KOPT-K1 (cell line): ENCODE measurements around the gene TOR1A.
"Not testable (repeated sequence)": the region's sequence is repeated elsewhere in the genome, so short reads cannot be mapped to it uniquely, and the experiment has no call there.

Source experiments
- H3K27ac ChIP-seq: fragments of 200-600 bp; sonication (generic); 2 replicates; pipeline ENCODE4 v1.5.1; 2016; ENCODE audit warnings: antibody characterized with exemption, mild to moderate bottlenecking, low read depth, low read length; ENCODE audit not compliant: poor library complexity, severe bottlenecking
- H3K36me3 ChIP-seq: fragments of 200-600 bp; sonication (generic); 2 replicates; pipeline ENCODE4 v1.5.1; 2017; ENCODE audit warnings: antibody characterized with exemption, mild to moderate bottlenecking, low read length, moderate library complexity; ENCODE audit not compliant: insufficient read depth
- H3K9me3 ChIP-seq: fragments of 200-600 bp; sonication (generic); 2 replicates; pipeline ENCODE4 v1.5.1; 2017; ENCODE audit warnings: antibody characterized with exemption, low read length, mild to moderate bottlenecking; ENCODE audit not compliant: insufficient read depth, poor library complexity, severe bottlenecking

Gene TOR1A

DNA sequence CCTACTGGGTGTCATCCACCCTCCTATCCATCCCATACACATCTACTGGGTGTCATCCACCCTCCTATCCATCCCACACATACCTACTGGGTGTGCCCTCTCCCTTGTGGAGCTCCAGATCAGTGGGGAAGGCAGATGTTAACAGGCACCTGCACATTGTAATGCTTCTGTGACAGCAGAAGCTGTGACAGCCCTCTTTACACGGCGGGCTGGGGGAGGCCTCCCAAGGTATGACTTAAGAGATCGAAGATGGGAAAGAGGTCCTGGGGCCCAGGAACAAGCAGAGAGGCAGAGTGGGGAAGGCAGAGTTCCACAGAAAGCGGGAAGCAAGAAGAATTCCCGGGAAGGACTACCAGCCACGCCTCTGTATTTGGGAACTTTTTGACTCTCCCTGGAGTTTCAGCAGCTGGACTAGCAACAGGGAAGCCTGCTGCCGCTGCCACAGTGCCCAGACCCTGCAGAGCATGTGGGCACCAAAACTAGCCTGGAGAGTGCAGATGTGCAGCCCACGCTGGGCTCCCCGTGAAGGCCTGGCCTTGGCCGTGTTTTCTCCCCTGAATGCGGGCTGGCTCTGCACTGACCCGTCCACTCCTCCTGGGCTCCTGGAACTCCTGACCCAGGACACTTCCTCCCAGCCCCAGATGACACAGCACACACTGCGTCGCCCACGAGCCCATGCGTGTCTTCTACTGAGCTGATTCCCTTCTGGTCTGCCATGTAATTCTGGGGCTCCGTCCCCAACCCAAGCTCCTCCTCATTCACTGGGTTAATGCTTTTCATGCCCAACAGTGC, 9.3 kb downstream of the TOR1A start:
- Histone ChIP-seq H3K36me3 (peaks cover 100% of the 10 kb centered on the region), H3K9me3 (no peaks in the 10 kb centered on the region), H3K27ac (no peak overlapping the region)

GRCh38 chr9:129813661-129814060, 10.3 kb downstream of the TOR1A start:
- H3K27ac ChIP-seq, result no peak overlapping the region
- H3K36me3 ChIP-seq, result peaks cover 100% of the 10 kb centered on the region
- no peaks in the 10 kb centered on the region for H3K9me3 ChIP-seq

DNA sequence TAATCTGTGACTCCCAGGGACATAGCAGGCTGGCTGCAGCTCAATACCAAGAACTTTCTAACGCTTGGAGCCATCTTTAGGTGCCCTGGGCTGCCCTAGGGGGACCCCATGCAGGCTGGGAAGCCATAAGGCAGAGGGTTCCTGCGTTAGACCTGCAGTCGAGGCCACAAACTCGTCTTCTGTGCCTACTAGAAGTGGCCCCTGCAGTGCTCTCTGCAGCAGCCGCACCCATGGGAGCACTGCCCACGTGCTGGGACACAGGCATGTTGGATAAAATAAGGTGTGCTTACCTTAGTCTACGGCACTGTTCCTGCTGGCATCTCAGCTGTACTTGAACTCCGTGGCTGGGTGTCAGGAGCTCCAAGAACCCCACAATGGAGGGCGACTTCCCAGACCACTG, 11.6 kb downstream of the TOR1A start:
- Histone ChIP-seq H3K27ac (no peak overlapping the region), H3K9me3 (no peaks in the 10 kb centered on the region), H3K36me3 (peaks cover 98% of the 10 kb centered on the region)

- Histone ChIP-seq H3K9me3 (no peaks in the 10 kb centered on the region), H3K36me3 (peaks cover 98% of the 10 kb centered on the region), H3K27ac (no peak overlapping the region)
Observed at GRCh38 chr9:129811967-129812363, 12.0 kb downstream of the TOR1A start.

DNA sequence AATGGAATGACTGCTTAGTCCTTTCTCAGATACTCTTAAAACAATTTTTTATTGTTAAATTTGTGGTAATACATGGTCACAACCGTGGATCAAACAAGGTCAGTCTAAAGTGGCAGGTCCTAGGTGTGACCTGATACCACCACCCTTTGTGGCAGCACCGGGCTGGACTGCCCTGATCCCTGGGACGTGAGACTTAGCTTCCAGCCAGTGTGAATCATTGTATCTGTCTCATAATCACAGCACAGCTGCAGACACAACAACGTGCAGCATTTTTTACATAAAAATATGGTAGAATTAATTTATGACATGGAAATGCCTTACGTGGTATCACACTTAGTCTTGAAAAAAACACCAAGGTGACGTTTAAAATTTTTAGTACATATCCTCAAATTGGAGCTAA, 13.1 kb downstream of the TOR1A start:
- H3K9me3 ChIP-seq, result no peaks in the 10 kb centered on the region
- H3K36me3 ChIP-seq, result peaks cover 98% of the 10 kb centered on the region
- H3K27ac ChIP-seq, result no peak overlapping the region

GRCh38 chr9:129810116-129810515, 13.8 kb downstream of the TOR1A start:
- peaks cover 98% of the 10 kb centered on the region for H3K36me3 ChIP-seq
- H3K9me3 ChIP-seq, result no peaks in the 10 kb centered on the region
- H3K27ac ChIP-seq, result no peak overlapping the region

GRCh38 chr9:129809346-129809745, 14.6 kb downstream of the TOR1A start:
- no peaks in the 10 kb centered on the region for H3K9me3 ChIP-seq
- H3K27ac ChIP-seq, result no peak overlapping the region
- peaks cover 90% of the 10 kb centered on the region for H3K36me3 ChIP-seq

DNA sequence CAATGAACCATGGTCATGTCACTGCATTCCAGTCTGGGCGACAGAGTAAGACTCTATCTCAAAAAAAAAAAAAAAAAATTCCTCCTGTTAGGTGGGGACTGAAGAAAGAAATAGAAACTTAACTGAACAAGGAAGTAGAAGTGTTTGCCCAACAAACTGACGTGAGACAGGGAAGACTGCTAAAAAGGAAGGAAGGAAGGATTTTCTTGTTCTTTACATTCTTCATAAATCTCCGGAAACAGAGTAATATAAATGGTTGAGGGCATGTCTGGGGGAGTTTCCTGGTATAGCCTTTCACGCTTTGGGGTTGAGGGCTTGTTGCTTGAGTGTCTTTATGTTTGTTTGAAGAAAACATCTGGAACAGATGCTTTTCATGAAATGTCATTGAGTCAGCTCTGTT, 17.9 kb downstream of the TOR1A start:
- Histone ChIP-seq H3K9me3 (no peaks in the 10 kb centered on the region), H3K36me3 (peaks cover 58% of the 10 kb centered on the region), H3K27ac (no peak overlapping the region)

DNA sequence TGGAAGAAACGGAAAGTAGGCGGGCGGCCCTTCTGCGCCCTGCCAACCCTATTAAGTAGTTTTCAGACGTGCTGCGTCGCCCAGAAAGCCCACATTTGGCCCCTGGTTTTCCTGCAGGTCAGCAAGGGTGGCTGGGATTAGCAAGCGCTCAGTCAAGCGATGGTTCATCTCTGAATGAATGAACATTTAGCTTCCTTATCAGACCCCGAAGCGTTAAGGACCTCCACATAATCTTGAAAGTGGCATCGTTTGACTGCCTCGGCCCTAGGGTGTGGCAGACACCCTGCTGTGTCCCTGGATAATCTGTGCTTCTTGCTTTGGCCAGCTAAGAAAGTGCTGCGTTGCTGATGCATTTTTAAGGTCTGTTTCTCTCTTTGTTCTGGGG, 20.3 kb downstream of the TOR1A start:
- Histone ChIP-seq H3K36me3 (peaks cover 34% of the 10 kb centered on the region), H3K9me3 (no peaks in the 10 kb centered on the region), H3K27ac (peak overlapping the region; percentile 63)

DNA sequence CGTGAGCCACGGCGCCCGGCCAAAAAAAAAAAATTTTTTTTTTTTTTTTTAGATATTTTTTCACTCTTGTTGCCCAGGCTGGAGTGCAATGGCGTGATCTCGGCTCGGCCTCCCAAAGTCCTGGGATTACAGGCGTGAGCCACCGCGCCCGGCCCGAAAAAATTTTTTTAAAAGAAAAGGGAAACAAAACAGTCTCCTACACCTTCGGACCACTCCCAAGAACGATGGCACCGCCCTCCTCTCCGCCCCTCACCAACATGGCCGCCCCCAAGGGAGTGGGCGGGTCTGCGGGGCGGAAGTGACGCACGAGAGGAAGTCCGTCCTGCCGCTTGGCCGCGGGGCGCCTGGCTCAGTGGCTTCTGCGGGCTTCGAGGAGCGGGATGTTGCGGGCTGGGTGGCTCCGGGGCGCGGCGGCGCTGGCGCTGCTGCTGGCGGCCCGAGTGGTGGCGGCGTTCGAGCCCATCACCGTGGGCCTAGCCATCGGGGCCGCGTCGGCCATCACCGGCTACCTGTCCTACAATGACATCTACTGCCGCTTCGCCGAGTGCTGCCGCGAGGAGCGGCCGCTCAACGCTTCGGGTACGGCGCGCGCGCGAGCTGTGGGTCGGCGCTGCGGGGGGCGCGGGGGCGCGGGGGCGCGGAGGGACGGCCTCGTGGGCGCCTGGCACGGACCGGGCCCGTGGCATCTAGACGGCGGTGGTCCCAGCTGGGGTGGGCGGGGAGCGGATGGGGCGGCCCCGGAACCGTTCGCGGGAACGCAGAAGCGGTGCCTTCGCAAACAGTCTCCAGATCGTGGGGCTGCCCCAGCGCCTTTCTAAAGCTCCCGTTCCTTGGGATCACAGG, 20.9 kb downstream of the TOR1A start, which contains the start of gene TOR1B:
TOR1B (plus strand) TSS at position 352 of the 843 bp plus-strand sequence; CDS start at position 381, 29 bp downstream.
- no peaks in the 10 kb centered on the region for H3K9me3 ChIP-seq
- H3K36me3 ChIP-seq, result peaks cover 29% of the 10 kb centered on the region
- peak within 1 kb of the TSS; percentile 63 for H3K27ac ChIP-seq

DNA sequence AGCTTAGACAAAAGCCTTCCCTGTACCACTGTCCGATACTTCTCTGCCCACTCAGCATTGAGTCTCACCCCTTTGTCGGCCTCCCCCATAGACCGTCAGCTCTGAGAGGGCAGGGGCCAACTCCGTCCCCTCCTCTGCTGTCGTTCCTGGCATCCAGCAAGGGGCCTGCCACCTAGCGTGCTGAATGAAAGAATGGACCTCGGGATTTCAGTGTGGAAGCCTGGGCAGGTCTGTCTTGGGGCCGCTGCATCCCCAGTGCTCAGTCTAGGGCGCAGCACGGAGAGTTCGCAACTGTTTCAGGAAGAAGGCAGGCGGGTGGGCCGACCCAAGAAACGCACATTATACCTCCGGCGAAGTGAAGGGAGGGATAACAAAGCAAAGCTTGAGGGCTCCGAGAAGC, 22.4 kb downstream of the TOR1A start:
- H3K9me3 ChIP-seq, result no peaks in the 10 kb centered on the region
- no peak overlapping the region for H3K27ac ChIP-seq

GRCh38 chr9:129798973-129799372, 25.0 kb downstream of the TOR1A start:
- H3K27ac ChIP-seq, result no peak overlapping the region
- no peaks in the 10 kb centered on the region for H3K36me3 ChIP-seq
- no peaks in the 10 kb centered on the region for H3K9me3 ChIP-seq

More for the DNA sequence above, 22.4 kb downstream of the TOR1A start:
- peaks cover 14% of the 10 kb centered on the region for H3K36me3 ChIP-seq

- not testable (repeated sequence) for H3K36me3 ChIP-seq, H3K27ac ChIP-seq
Observed at GRCh38 chr9:129796029-129796428, 27.9 kb downstream of the TOR1A start.

GRCh38 chr9:129794549-129794948, 29.4 kb downstream of the TOR1A start:
- no peak overlapping the region for H3K27ac ChIP-seq
- no peaks in the 10 kb centered on the region for H3K9me3 ChIP-seq
- H3K36me3 ChIP-seq, result no peaks in the 10 kb centered on the region

More at GRCh38 chr9:129796029-129796428, 27.9 kb downstream of the TOR1A start:
- H3K9me3 ChIP-seq, result not testable (repeated sequence)

DNA sequence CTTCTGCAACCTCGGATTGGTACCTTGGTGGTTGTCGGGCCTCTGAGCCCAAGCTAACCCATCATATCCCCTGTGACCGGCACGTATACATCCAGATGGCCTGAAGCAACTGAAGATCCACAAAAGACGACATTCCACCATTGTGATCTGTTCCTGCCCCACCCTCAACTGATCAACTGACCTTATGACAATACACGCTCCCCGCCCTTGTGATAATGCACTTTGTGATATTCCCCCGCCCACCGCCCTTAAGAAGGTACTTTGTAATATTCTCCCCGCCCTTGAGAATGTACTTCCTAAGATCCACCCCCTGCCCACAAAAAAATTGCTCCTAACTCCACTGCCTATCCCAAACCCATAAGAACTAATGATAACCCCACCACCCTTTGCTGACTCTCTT, 37.5 kb downstream of the TOR1A start:
- H3K36me3 ChIP-seq, result no peaks in the 10 kb centered on the region
- H3K27ac ChIP-seq, result no peak overlapping the region
- H3K9me3 ChIP-seq, result no peaks in the 10 kb centered on the region
